GM19324 (cell line): ENCODE results near the gene PCGF3.
"Not testable (repeated sequence)": the region's sequence is repeated elsewhere in the genome, so short reads cannot be mapped to it uniquely, and the experiment has no call there.

Experiments used
- ATAC-seq: cut with Tn5 transposase; IDR thresholded peaks from one replicate; pipeline ENCODE4 v1.9.1; 2021; ENCODE audit warnings: mild to moderate bottlenecking, moderate library complexity; ENCODE audit not compliant: unreplicated experiment, low FRiP score

The PCGF3 gene

GRCh38 chr4:790466-790820, 84.8 kb downstream of the PCGF3 start:
- no peak for ATAC-seq

DNA sequence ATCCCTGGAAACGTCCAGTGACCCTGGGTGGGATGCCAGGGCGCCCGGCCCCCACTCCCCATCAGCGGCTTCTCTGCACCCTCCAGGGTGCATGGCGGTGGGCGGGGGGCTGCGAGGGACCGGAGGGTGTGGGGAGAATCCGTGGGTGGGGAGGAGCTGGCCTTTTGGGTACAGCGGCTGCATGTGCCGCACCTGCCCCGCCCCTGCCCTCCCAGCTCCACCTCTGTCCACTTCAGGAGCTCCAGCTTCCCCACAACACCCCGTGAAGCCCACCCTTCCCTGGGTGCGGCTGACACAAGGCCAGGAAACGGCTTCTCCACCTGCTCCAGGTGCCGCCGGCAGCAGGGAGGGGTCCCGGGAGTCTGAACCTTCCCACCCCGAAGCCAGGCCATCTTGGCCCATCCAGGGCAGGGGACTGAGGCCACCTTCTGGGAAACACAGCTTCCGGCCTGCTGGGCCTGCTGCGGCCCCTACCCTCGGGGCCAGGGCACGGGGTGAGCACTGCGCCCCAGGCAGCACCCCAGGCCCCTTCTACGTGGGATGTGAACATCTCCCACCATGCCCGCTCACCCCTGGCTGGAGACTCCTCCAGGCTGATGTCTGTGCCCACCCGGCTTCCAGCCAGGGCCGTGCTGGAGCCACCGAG, 85.7 kb downstream of the PCGF3 start:
- no peak for ATAC-seq

GRCh38 chr4:791898-792625, 86.4 kb downstream of the PCGF3 start:
- no peak for ATAC-seq

DNA sequence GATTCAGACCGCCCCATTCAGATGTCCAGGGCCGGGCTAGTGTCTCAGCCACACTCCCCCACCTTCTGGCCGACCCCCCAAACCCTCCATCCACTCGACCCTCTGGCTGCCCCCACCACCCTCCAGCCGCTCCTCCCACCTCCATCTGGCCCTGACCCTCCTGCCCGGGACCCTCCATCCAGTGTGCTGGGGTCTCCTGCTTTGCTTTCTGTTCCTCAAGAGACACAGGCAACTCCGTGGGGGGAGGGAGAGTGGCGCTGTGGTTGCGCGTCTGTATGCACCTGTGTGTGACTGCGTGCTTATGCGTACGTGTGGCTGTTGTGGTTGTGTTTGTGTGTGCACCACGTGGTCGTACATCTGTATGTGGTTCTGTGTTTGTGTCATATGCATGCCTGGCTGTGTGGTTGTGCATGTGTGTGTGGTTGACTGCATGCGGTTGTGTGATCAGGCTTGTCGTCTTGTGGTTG, 87.0 kb downstream of the PCGF3 start:
- no peak for ATAC-seq

DNA sequence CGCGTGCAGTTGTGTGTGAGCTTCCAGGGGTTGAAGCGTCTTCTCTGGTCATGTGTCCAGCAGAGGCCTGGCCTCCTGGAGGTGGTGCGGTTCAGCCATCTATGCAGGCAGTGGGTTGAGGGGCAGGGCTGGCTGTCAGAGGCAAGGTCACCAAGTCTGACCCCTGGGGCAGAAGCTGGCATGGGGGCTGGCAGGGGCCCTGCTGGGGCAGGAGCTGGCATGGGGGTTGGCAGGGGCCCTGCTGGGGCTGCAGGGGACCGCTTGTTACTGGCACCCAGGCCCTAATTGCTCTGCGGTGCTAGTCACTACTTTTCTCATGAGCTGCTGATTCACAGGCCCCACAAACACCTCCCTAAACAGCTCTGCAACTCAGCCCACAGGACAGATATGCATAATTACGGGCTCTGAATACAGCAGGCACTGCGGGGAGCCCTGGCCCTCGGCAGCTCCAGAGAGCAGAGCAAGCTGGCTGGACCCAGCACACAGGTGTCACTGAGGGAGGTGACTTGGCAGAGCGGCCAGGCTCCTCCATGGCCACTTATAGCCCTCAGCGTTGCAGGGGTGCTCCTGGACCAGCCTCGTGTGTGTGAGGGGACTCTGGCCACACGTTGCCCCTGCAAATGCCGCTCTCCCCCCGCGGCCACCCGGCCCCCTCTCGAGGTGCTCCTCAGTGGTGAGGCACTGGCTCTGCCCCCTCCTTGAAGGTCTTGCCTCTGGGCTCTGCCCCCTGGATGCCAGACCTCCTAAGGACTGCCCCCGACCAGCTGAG, 87.6 kb downstream of the PCGF3 start:
- ATAC-seq, result no peak

DNA sequence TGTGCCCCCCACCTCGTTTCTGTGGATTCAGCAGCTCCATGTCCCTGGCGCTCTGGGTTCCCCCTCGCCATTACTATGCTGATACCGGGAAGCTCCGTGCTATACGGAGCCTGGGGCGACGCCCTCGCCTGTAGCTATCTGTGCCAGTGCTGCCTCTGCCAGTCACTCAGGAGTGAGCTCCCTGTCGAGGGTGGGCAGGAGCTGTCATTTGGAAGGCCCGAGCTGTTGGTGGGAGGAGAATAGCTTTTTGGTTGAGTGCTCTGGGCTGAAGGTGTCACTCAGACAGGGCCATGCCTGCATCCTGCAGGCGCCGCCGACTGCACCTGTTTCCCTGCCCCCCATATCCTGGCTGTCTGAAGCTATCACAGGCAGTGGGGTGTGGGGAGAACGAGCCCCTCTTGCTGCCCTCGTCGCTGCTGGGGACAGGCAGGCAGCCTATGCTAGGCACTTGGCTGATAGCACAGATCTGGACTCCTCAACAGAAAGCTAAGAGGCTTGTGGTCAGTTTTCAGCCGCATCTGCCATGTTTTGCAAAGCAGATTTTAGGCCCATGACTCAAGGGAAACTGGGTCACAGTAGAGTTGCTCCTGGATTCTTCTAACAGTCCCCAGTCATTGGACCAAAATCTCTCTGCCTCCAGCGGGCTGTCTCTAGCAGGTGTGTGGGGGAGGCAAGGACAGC, 88.4 kb downstream of the PCGF3 start:
- ATAC-seq, result no peak

DNA sequence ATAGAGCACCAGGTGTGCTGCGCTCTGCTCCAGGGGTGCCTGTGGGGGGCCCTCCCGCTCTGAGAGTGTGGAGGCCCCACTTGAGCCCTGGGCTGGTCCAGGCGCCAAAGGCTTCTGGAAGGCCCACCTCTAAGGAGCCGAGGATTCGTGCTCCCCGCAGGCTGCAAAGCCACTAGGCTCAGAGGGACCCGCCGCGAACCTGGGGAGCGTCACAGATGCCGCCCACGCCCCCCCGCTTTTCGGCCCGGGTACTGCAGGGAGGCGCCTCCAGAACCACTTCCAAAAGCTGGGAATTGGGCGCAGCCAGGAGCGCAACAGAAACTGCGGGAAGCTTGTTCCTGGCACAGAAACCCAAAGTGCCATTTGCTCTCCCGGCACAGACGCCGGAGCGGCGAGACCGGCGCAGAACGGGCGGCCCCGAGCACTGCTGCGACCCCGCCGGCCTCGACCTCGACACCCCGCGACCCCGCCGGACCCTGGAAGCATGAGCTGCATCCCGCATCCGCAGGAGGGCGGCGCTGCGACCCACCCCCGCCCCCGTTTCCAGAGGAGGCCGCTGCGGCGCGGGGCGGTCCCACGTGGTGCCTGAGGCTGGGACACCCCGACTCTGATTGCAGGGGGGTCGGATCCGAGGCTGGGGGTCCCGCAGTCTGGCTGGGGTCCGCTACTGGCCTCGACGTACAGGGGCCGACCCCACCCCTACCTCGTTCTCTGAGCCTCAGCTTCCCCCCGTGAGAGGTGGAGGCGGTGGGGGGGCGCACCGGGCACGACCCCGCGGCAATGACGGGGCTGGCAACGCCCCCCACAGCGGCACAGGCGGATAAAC, 89.5 kb downstream of the PCGF3 start:
- no peak for ATAC-seq

GRCh38 chr4:795726-796119, 90.1 kb downstream of the PCGF3 start:
- no peak for ATAC-seq

- no peak for ATAC-seq
Observed at GRCh38 chr4:796206-796605, 90.6 kb downstream of the PCGF3 start.

DNA sequence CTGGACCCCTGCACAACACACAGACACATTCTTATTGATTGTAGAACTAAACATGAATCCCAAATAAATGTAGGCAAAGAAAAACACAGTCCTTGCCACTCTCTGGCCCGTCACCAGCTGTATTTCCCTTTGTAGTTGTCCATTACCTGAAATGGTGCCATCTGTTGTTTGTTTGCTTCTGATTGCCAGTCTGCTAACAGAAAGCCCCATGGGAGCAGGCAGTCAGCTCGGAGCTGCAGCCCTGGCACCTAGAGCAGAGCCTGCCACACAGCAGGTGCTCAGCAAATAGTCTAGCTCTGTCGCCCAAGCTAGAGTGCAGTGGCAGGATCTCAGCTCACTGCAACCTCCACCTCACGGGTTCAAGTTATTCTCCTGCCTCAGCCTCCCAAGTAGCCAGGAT, 91.4 kb downstream of the PCGF3 start:
- no peak for ATAC-seq

GRCh38 chr4:801436-802124, 95.9 kb downstream of the PCGF3 start:
- ATAC-seq, result no peak

DNA sequence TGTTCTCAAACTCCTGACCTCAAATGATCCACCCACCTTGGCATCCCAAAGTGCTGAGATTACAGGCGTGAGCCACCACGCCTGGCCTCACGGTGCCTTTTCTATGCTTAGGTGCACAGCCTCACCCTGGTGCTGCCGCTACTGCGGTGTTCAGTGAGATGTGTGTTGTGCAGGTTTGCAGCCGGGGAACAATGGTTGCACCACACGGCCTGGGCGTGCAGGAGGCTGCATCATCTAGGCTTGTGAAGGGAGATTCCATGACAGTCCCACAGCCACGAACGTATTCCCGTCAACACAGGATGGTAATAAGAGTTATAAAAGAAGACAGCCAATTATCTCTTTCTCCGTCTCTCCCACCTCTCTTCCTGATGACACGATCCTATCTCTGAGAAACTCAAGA, 98.3 kb downstream of the PCGF3 start:
- ATAC-seq, result no peak

- ATAC-seq, result no peak
Observed at GRCh38 chr4:804804-805203, 99.2 kb downstream of the PCGF3 start.

DNA sequence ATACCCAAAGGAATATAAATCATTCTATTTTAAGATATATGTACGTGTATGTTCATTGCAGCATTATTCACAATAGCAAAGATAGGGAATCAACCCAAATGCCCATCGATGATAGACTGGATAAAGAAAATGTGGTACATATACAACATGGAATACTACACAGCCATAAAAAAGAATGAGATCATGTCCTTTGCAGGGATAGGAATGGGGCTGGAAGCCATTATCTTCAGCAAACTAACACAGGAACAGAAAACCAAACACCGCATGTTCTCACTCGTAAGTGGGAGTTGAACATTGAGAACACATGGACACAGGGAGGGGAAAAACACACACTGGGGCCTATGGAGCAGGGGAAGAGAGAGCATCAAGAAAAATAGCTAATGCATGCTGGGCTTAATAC, 101.3 kb downstream of the PCGF3 start:
- ATAC-seq, result not testable (repeated sequence)

GRCh38 chr4:807792-808191, 102.2 kb downstream of the PCGF3 start:
- ATAC-seq, result no peak

DNA sequence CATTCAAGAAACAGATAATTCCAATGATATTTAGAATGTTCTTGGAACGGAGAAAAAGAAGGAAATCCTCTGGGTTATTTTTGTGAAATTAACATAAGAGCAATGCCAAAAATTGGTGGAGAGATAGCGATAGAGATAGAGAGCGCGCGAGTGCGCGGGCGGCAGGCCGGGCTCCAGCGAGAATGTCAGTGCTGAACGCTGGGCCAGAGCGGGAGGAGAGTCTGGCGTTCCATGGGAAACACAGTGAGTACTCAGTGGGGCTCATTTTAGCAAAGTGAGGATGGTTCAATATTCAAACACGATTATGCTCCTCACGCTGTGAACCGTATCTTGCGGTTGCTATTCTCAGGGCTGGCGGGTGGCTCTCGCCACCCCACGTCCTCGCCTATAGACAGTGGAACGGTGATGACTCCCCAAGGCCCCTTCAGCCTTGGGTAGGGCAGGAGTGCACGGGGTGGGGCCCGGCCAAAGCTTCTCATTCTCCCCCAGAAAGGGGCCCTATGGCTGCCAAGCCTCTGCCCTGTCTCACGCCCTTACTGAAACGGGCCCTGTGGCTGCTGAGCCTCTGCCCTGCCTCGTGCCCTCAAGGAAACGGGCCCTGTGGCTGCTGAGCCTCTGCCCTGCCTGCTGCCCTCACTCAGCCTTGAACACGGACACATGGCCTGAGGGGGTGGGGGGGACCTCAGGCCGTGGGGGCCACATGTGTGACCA, 103.4 kb downstream of the PCGF3 start:
- ATAC-seq, result no peak

GRCh38 chr4:813900-814299, 108.3 kb downstream of the PCGF3 start:
- no peak for ATAC-seq

DNA sequence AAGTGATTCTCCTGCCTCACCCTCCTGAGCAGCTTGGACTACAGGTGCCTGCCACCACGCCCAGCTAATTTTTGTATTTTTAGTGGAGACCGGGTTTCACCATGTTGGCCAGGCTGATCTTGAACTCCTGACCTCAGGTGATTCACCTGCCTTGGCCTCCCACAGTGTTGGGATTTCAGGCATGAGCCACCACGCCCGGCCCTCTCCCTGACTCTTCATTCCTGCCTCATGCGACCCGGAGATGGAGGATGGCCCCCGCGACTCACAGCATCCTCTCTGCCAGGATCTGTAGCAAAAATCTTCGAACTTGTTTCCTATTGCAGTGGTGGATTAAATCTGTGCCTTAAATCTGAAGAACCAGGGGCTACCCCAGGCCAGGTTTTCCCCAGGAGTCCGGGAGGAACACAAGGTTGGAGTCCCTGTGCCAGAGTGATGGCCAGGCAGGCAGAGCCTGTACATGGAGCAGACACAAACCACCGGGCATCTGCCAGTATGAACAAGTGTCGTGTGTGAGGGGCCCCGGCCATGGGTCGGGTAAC, 108.7 kb downstream of the PCGF3 start:
- no peak for ATAC-seq
